GM19023 (cell line): Measurements from ENCODE around the gene MRPL14.

Experiments used
- ATAC-seq: cut with Tn5 transposase; IDR thresholded peaks from one replicate; pipeline ENCODE4 v1.9.1; 2021; ENCODE audit warnings: mild to moderate bottlenecking, moderate library complexity; ENCODE audit not compliant: unreplicated experiment

Gene MRPL14

DNA sequence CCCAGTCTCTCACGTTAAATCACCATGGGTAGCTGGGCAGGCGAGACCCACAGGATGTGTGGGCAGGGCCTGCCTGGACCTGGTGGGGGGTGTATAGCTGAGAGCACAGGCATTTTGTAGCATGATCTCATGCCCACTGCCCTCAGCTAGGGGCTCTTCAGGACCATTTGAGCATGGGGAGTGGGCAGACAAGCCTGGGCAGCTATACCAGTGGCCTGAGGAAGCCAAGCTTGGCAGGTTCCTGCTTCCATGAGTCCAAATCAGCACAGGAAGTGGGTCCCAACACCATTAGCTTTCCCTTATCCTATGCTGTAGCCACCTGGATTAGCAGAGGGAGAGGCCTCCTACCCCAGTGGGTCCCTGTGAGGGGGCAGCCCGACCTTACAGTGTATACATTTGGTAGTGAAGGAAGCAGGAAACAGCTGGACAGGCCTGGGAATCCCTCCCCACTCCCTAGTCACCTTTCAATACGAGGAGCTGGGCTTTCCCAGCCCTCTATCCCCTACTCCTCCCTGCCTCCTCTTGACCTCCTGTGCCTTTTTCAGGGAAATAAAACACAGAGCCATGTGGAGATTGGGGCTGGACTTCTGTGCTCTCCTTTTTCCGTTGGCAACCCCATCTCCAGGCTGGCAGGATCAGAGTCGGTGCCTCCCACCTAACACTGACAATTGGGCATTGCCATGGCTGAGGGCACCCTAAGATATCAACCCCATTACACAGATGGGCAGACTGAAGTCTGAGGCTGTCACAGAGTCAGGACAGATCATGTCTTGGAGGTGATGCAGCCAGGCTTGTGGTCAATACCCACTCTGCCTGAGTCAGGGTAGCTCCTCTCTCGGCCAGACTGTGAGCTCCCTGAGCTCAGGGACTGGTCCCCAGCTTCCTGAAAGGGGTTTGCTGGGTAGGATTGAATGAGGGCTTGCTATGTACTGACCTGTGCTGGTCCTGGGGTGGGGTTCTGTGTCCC lies 59.8 kb downstream of the MRPL14 start:
- no peak for ATAC-seq

- no peak for ATAC-seq
These were observed 60.7 kb downstream of the MRPL14 start for GRCh38 chr6:44066394-44067172.

DNA sequence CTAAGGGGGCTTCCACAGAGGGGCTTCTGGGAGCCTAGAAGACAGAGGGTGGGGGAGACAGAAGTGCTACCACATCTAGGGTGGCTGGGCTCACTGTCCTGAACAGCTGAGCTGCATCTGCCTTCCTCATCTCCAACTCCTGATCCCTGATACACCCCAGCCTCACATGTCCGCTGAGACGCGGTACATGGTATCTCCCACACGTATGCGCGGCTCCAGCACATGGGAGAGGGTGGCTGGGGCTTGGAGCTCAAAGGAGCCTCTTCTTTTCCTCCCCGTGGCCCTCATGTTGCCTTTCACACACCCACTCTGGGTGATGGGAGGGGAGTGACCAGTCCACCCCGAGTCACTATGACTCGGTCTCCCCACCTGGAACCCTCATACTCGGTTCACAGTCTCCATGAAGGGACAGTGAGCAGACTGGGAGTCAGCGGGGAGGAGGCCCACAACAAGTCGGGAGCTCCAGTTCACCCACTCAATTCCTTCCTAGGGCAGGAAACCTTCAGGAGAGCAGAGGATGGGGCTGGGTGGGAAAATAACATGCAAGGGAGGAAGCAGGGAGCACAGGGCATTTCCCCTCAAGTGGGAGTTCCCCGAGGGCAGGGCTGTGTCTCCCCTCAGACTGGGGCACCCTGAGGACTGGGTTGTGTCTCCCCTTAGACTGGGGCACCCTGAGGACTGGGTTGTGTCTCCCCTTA lies 61.7 kb downstream of the MRPL14 start:
- no peak for ATAC-seq

DNA sequence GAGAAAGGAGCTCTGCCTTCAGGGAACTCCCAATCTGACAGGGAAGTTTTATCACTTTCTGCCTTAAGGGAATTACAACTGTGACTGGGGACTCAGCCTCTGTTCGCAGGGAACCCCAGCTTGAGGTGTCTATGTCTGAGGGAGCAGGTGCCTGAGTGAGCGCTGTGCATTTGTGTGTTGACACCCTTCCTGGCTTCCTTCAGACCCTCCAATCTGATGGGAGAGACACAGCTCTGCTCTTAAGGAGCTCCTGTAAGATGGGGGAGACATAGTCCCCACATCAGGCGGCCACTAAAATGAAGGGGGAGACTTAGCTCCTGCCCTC lies 62.3 kb downstream of the MRPL14 start:
- no peak for ATAC-seq

- ATAC-seq = no peak
These were observed 62.9 kb downstream of the MRPL14 start for GRCh38 chr6:44064089-44064947.

DNA sequence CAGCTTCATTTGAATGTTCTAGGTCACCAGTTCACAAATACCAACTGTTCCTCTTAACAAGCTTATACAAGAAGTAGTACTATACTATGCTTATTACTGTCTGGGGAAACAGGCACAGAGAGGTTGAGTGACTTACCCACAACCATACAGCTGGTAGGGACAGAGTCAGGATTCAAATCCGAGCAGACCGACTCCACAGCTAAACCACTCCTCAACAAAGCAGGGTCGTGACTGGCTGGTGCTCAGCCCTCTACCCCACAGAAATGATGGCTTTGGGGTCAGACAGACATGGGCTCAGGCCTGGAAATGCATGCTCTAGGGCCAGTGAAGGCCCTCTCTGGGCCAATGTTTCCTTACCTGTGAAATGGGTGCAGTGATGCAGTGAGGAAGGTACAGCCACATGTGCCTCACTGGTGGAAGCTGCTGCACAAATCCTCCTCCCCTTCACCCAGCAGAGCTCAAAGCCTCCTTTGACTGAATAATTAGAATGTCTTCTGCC lies 63.6 kb downstream of the MRPL14 start:
- no peak for ATAC-seq
